Measurements from ENCODE around the gene DNASE2.

The DNASE2 gene

DNA sequence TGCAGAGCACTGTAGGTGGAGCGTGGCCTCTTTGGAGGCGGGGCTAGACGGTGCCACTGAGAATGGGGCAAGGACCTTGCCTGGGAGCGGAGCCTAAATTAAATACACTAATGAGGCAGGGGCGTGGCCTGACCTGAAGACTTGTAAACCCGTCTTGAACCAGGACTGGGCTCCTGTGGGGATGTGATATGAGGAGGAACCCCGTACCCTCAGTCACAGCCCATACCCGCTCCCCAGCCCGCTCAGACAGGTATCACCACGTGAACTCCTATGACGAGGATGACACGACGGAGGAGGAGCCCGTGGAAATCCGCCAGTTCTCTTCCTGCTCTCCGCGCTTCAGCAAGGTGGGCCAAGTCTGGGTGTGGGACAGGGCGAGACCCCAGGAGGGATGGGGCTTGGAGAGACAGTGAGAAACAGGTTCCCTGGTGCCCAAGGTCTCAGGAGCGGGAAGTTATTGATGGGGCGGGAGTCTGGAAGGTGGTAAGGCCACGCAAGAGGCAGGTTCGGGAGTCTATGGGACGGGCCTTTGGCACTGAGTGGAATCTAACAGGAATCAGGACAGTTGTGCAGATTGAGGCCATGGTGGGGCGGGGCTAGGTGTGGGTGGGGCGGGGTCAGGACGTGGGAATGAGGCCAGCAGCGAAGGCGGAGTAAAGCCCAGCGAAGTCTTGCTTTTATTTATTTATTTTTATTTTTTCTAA lies 14.7 kb downstream of the DNASE2 start:
- ChIA-PET CTCF (interaction anchor here (1.0 to 5.0 kb wide), 9 partner anchors 10 to 106 kb away, joined by 3 to 46 read pairs (median 4); partner anchors contain the start of gene DNASE2), POLR2A (interaction anchor here (1.0 kb wide), 1 partner anchor 74 kb away, joined by 3 read pairs; no protein-coding TSS in a partner anchor)
- DNase-seq (ENCODE audit: extremely low spot score): no peak
- TF ChIP-seq, protein P1, sequence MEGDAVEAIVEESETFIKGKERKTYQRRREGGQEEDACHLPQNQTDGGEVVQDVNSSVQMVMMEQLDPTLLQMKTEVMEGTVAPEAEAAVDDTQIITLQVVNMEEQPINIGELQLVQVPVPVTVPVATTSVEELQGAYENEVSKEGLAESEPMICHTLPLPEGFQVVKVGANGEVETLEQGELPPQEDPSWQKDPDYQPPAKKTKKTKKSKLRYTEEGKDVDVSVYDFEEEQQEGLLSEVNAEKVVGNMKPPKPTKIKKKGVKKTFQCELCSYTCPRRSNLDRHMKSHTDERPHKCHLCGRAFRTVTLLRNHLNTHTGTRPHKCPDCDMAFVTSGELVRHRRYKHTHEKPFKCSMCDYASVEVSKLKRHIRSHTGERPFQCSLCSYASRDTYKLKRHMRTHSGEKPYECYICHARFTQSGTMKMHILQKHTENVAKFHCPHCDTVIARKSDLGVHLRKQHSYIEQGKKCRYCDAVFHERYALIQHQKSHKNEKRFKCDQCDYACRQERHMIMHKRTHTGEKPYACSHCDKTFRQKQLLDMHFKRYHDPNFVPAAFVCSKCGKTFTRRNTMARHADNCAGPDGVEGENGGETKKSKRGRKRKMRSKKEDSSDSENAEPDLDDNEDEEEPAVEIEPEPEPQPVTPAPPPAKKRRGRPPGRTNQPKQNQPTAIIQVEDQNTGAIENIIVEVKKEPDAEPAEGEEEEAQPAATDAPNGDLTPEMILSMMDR (IDR thresholded peaks at IDR 0.05; ENCODE audit: control extremely low read depth, extremely low read depth, low read depth, missing control alignments): no peak

DNA sequence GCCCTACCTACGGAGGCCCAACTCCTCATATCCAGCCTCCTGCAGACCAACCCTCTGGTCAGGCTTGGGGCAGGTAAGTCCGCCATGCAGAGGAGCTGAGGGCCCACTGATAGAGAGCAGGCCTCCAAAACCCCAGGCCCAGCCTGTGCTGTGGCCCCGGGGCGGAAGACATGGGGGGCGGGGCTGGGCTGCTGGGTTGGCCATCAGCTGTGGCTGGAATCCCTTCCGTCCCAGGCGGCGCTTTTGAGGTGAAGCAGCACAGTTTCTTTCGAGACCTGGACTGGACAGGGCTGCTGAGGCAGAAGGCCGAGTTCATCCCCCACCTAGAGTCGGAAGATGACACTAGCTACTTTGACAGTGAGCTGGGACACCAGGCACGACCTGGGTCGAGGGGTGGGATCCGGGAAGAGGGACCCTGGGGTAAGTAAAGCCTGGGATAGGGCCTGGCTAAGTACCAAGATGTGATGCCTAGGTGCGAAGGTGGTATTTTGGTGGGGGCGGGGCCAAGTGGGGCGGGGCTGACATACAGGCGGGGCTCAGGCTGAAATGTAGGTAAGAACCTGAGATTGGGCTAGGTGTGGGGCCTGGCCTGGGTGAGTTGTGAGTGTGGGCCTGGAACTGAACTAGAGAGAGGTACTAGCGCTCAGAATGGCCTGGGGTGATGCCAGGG lies 15.4 kb downstream of the DNASE2 start:
- CTCF ChIA-PET: interaction anchor here (1.0 to 5.0 kb wide), 5 partner anchors 18 to 195 kb away, joined by 3 to 46 read pairs (median 7); no protein-coding TSS in a partner anchor
- no peak for DNase-seq (ENCODE audit: extremely low spot score)
- TF ChIP-seq, protein P1 (IDR thresholded peaks at IDR 0.05; ENCODE audit: control extremely low read depth, extremely low read depth, low read depth, missing control alignments): no peak
- POLR2A ChIA-PET: no interaction called here

DNA sequence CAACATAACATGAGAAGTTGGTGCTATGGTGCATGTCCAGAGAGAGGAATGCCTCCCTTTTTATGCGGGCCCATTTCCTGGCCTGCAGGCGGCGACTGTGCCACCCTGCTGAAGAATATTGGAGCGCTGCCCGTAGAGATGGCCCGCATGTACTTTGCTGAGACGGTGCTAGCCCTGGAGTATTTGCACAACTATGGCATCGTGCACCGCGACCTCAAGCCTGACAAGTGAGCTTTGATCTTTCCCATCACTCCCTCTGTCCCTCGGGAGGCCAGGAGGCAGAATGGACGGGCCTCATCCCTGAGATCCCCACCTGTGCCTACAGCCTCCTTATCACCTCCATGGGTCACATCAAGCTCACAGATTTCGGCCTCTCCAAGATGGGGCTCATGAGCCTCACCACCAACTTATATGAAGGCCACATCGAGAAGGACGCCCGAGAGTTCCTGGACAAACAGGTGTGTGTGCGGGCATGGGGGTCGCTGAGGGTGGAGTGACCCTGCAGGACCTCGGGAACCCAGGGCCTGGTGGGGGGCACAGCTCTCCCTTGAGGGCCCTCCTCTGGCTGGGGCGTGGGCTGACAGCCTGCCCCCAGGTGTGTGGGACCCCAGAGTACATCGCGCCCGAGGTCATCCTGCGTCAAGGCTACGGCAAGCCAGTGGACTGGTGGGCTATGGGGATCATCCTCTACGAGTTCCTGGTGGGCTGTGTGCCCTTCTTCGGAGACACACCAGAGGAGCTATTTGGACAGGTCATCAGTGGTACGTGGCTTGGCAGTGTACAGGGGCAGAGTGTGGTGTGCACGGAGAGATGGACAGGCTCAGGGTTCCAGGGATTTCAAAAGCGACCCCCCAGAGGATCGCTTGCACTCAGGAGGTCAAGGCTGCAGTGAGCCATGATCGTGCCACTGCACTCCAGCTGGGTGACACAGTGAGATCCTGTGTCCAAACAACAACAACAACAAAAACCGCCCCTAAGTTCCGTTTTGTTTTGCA lies 16.2 kb downstream of the DNASE2 start:
- POLR2A ChIA-PET: no interaction called here
- DNase-seq (ENCODE audit: extremely low spot score): no peak
- TF ChIP-seq, protein P1 (IDR thresholded peaks at IDR 0.05; ENCODE audit: control extremely low read depth, extremely low read depth, low read depth, missing control alignments): no peak
- CTCF ChIA-PET: interaction anchor here (0.9 to 5.0 kb wide), 12 partner anchors 10 to 196 kb away, joined by 3 to 46 read pairs (median 4); no protein-coding TSS in a partner anchor

DNA sequence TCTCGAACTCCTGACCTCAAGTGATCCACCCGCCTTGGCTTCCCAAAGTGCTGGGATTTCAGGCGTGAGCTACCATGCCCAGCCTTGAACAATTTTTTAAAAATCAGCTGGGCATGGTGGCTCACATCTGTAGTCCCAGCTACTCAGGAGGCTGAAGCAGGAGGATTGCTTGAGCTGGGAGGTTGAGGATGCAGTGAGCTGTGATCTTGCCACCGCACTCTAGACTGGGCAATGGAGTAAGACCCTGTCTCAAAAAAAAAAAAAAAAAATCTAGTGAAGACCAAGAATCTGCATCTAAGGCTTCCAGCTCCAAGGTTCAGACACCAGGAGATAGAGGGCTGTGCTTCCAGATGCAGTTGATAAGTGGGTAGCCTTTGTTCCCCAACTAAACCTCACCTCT lies 17.1 kb downstream of the DNASE2 start:
- DNase-seq (ENCODE audit: extremely low spot score): no peak
- TF ChIP-seq, protein P1 (IDR thresholded peaks at IDR 0.05; ENCODE audit: control extremely low read depth, extremely low read depth, low read depth, missing control alignments): no peak
- POLR2A ChIA-PET: no interaction called here
- CTCF ChIA-PET: interaction anchor here (0.9 to 5.0 kb wide), 12 partner anchors 10 to 113 kb away, joined by 3 to 46 read pairs (median 4); no protein-coding TSS in a partner anchor

DNA sequence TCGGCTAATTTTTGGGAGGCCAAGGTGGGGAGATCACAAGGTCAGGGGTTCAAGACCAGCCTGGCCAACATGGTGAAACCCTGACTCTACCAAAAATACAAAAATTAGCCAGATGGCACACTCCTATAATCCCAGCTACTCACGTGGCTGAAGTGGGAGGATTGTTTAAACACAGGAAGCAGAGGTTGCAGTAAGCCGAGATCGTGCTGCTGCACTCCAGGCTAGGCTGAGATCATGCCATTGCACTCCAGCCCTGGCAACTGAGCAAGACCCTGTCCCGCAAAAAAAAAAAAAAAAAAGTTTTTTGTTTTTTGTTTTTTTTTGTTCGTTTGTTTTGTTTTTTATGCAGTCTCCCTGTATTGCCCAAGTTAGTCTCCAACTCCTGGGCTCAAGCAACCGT lies 21.7 kb downstream of the DNASE2 start:
- ChIA-PET POLR2A (no interaction called here), CTCF (interaction anchor here (1.1 to 3.2 kb wide), 3 partner anchors 12 to 99 kb away, joined by 3 to 15 read pairs (median 3); no protein-coding TSS in a partner anchor)
- TF ChIP-seq, protein P1 (IDR thresholded peaks at IDR 0.05; ENCODE audit: control extremely low read depth, extremely low read depth, low read depth, missing control alignments): no peak
- no peak for DNase-seq (ENCODE audit: extremely low spot score)

Data from GM10248 (cell line).